Urinary bladder (tissue), 4 donors: ENCODE measurements around the gene ACTL9. TPM values are rescaled to one million over a fixed set of nuclear protein-coding genes. Genes with fewer than 3 reads are reported as not detected.

Experiments used
- DNase-seq: peaks from one replicate; pipeline ENCODE4 v3.0.0-alpha.2; 2015; ENCODE audit errors: extremely low spot score
- H3K27ac ChIP-seq: one replicate; pipeline ENCODE4 v1.5.1; 2013; ENCODE audit warnings: low read depth, mild to moderate bottlenecking, moderate library complexity
- H3K36me3 ChIP-seq: one replicate; pipeline ENCODE4 v1.6.1; 2013; ENCODE audit warnings: mild to moderate bottlenecking, moderate library complexity; ENCODE audit not compliant: insufficient read depth
- H3K4me1 ChIP-seq: one replicate; pipeline ENCODE4 v1.6.1; 2013; ENCODE audit warnings: mild to moderate bottlenecking, moderate library complexity; ENCODE audit not compliant: insufficient read depth
- H3K4me3 ChIP-seq: one replicate; pipeline ENCODE4 v1.5.1; 2013; ENCODE audit warnings: low read depth, low read length
- WGBS: extraction: QIAGEN DNeasy Blood & Tissue Kit; methylation state at CpG from one replicate; pipeline ENCODE4 v1.1.7; 2013; 5-methylcytosine and 5-hydroxymethylcytosine counted together
- polyA plus RNA-seq: library from polyadenylated mRNA; stranded (reverse); fragments of 200-250 nt; gene quantifications from one replicate; pipeline ENCODE4 v1.2.3, GENCODE V29; 2013
- total RNA-seq: library from RNA; depleted of rRNA; stranded (reverse); fragments of >200 nt; gene quantifications from one replicate; pipeline ENCODE4 v1.2.3, GENCODE V29; 2014
- donor health status: healthy with polysubstance abuse.
- donor health status: healthy.

Gene ACTL9
- total and polyA plus RNA-seq, 2 donors: not detected

GRCh38 chr19:8697671-8698432 lies 743 bp downstream of the ACTL9 start:
- Histone ChIP-seq H3K4me1 (no peaks in the 10 kb centered on the region), H3K4me3 (no peak overlapping the region), H3K27ac (no peak overlapping the region), H3K36me3 (no peaks in the 10 kb centered on the region)
- WGBS: 62% methylated on average over 60 of the region's 60 CpGs
- DNase-seq: no peak

DNA sequence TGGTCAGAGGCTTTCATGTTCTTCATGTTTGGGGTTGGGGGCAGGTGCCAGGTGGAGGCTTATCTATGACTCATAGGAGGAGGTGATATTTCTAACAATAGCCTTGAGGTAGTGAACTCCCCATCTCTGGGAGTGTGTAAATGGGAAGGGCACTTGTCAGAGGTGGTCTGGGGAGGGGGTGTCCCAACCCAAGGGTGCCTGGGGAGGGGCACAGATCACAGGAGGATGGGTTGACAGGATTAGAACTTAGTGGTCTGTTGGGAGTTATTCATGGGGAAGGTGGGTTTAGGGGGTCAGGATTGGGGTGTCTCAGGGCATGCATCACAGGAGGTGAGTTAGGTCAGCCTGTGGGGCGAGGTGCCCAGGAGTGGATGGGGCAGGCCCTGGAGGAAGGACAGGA lies 1.6 kb downstream of the ACTL9 start:
- H3K4me3 ChIP-seq: no peak overlapping the region
- 52% methylated on average over 1 of the region's 1 CpG for WGBS
- no peak overlapping the region for H3K27ac ChIP-seq
- H3K36me3 ChIP-seq: no peaks in the 10 kb centered on the region
- no peaks in the 10 kb centered on the region for H3K4me1 ChIP-seq
- no peak for DNase-seq

- Histone ChIP-seq H3K36me3 (no peaks in the 10 kb centered on the region), H3K27ac (no peak overlapping the region), H3K4me3 (no peak overlapping the region), H3K4me1 (no peaks in the 10 kb centered on the region)
- DNase-seq: no peak
- WGBS: 74% methylated on average over 6 of the region's 6 CpGs
These were observed 2.7 kb downstream of the ACTL9 start for GRCh38 chr19:8695911-8696310.

DNA sequence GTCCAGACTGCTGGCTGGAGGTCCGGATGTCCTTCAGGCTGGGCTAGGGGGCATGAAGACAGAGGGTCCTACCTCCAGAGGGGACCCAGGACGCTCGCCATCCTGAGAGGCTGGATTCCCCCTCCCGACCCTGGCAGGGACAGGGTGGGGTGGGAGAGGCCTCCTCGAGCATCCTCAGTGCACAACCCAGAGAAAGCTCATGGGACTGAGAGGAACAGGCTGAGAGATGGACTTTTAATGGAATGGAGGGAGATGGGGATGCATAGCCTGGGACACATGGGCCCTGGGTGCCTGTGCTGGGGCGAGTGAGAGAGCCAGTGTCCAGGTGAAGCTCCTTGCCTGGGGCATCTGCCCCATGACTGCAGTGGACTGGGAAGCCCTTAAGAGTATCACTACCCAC lies 3.1 kb downstream of the ACTL9 start:
- DNase-seq: no peak
- no peak overlapping the region for H3K4me3 ChIP-seq
- WGBS: 64% methylated on average over 6 of the region's 6 CpGs
- H3K36me3 ChIP-seq: no peaks in the 10 kb centered on the region
- H3K27ac ChIP-seq: no peak overlapping the region
- no peaks in the 10 kb centered on the region for H3K4me1 ChIP-seq

DNA sequence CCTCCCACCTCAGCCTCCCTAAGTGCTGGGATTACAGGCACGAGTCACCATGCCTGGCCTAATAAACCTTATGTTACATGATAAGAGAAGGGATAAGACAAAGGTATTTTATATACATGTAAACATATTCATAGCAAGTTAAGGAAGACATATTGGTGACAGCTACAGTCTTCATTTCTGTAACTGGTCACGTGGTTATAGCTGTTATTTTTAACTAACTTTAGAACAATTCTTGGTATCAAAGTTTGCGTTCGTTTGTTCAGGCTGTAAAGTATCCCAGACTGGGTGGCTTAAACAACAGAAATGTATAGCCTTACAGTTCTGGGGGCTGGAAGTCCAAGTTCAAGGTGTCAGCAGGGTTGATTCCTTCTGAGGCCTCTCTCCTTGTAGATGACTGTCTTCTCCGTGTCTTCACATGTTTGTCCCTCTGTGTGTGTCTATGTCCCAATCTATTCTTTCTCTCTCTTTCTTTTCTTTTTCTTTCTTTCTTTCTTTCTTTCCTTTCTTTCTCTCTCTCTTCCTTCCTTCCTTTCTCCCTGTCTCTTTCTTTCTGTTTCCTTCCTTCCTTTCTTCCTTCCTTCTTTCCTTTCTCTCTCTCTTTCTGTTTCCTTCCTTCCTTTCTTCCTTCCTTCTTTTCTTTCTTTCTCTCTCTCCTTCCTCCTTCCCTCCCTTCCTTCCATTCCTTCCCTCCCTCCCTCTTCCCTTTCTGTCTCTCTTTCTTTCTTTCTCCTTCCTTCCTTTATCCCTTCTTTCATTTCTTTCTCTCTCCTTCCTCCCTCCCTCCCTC lies 7.6 kb downstream of the ACTL9 start:
- H3K27ac ChIP-seq: no peak overlapping the region
- no peak overlapping the region for H3K4me3 ChIP-seq
- no peaks in the 10 kb centered on the region for H3K4me1 ChIP-seq
- no peak for DNase-seq
- H3K36me3 ChIP-seq: no peaks in the 10 kb centered on the region
- WGBS: 51% methylated on average over 5 of the region's 5 CpGs

DNA sequence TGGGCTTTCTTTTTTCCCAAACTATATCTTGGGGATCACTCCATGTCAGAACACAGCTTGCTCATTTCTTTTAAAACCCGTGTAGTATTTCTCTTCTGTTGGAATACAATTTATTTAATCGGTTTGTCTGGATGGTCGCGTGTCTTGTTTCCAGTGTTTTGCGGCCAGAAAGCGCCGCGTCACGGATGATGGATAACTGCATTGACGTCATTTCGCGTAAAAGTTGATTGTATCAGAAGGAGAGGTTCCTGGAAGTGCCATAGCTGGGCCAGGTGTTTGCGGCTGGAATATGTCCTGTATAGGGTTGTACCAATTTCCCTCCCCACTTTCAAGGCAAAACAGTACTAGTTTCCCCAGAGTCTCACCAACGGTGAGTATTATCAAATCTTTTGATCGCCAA lies 9.7 kb downstream of the ACTL9 start:
- H3K27ac ChIP-seq: no peak overlapping the region
- no peak for DNase-seq
- H3K4me3 ChIP-seq: no peak overlapping the region
- WGBS: 90% methylated on average over 15 of the region's 15 CpGs
- H3K4me1 ChIP-seq: no peaks in the 10 kb centered on the region
- no peaks in the 10 kb centered on the region for H3K36me3 ChIP-seq

- no peak overlapping the region for H3K4me3 ChIP-seq
- no peaks in the 10 kb centered on the region for H3K36me3 ChIP-seq
- no peak overlapping the region for H3K27ac ChIP-seq
- 59% methylated on average over 5 of the region's 5 CpGs for WGBS
- no peaks in the 10 kb centered on the region for H3K4me1 ChIP-seq
- DNase-seq: no peak
These were observed 12.0 kb downstream of the ACTL9 start for GRCh38 chr19:8686549-8686948.

DNA sequence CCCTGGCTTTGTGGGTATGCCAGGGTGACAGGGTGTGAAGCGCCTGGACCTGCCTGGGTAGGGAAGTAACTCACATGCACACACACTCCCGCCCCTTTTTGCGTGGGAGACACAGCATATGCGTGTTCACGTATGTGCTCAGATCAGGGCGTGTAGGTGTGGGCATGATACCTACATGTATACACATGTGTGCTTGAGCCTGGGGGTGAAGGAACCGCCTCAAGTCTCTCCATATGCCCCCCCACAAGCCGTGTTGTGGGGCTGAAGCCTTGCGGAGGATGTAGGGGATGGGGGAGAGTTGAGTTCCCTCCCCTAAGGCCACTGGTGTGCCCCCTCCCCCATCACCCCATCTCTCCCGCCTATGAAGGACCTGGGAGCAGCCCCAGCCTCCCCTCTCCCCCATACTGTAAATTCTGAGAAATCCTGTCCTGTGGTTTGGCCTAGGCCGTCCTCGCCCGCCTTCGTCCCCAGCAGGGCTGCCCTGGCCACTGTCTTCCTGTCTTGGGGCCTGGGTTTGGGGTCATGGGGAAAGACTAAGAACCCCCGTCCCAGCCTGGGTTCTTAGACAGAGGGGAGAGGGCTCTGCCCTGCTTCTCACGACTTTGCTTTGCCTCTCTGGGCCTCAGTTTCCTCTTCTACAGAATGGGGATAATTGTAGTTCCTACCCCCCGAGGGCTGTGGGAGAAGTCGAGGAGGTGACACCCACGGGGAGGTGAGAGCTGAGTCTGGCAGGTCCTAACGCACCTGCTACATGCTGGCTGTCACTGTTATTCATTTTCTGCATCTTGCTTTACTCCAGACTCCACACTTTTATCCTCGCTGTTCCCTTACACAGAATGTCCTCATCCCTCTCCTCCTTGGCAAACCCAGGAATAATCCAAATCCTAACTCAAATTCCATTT lies 14.3 kb downstream of the ACTL9 start:
- 74% methylated on average over 21 of the region's 21 CpGs for WGBS

GRCh38 chr19:8682931-8683330 lies 15.7 kb downstream of the ACTL9 start:
- Histone ChIP-seq H3K27ac (no peak overlapping the region), H3K4me3 (no peak overlapping the region), H3K36me3 (no peaks in the 10 kb centered on the region), H3K4me1 (no peaks in the 10 kb centered on the region)
- no peak for DNase-seq
- WGBS: 73% methylated on average over 1 of the region's 1 CpG

More for the DNA sequence above, 14.3 kb downstream of the ACTL9 start:
- Histone ChIP-seq H3K4me3 (no peak overlapping the region), H3K27ac (no peak overlapping the region), H3K36me3 (no peaks in the 10 kb centered on the region), H3K4me1 (no peaks in the 10 kb centered on the region)
- DNase-seq: no peak

DNA sequence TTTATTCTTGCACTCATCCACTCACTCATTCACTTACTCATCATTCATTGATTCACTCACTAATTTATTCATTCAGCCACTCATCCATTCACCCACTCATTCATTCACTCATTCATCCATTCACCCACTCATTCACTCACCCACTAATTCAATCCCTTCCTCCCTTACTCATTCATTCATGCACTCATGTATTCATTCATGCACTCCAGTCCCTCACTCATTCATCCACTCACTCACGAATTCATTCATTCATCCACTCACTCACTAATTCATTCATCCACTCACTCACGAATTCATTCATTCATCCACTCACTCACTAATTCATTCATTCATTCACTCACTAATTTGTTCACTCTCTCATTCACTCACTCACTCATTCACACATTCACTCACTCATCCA lies 16.1 kb downstream of the ACTL9 start:
- Histone ChIP-seq H3K4me1 (no peaks in the 10 kb centered on the region), H3K4me3 (no peak overlapping the region), H3K36me3 (no peaks in the 10 kb centered on the region), H3K27ac (no peak overlapping the region)
- 58% methylated on average over 2 of the region's 2 CpGs for WGBS
- DNase-seq: no peak

GRCh38 chr19:8681345-8682029 lies 17.1 kb downstream of the ACTL9 start:
- Histone ChIP-seq H3K4me1 (no peaks in the 10 kb centered on the region), H3K4me3 (no peak overlapping the region), H3K27ac (no peak overlapping the region), H3K36me3 (no peaks in the 10 kb centered on the region)
- DNase-seq: no peak
- 74% methylated on average over 2 of the region's 2 CpGs for WGBS

GRCh38 chr19:8680676-8681344 lies 17.8 kb downstream of the ACTL9 start:
- Histone ChIP-seq H3K4me3 (no peak overlapping the region), H3K27ac (no peak overlapping the region), H3K36me3 (no peaks in the 10 kb centered on the region), H3K4me1 (no peaks in the 10 kb centered on the region)
- DNase-seq: no peak
- 74% methylated on average over 5 of the region's 5 CpGs for WGBS
